Measurements from ENCODE around the gene CAPN10. TPM values are rescaled to one million over a fixed set of nuclear protein-coding genes. Genes with fewer than 3 reads are reported as not detected.

The CAPN10 gene
- total and polyA plus RNA-seq, 2 donors (not counting 3 experiments of a cell fraction or from before 2014, with no cell fraction given) = 25.2 to 39.9 TPM

DNA sequence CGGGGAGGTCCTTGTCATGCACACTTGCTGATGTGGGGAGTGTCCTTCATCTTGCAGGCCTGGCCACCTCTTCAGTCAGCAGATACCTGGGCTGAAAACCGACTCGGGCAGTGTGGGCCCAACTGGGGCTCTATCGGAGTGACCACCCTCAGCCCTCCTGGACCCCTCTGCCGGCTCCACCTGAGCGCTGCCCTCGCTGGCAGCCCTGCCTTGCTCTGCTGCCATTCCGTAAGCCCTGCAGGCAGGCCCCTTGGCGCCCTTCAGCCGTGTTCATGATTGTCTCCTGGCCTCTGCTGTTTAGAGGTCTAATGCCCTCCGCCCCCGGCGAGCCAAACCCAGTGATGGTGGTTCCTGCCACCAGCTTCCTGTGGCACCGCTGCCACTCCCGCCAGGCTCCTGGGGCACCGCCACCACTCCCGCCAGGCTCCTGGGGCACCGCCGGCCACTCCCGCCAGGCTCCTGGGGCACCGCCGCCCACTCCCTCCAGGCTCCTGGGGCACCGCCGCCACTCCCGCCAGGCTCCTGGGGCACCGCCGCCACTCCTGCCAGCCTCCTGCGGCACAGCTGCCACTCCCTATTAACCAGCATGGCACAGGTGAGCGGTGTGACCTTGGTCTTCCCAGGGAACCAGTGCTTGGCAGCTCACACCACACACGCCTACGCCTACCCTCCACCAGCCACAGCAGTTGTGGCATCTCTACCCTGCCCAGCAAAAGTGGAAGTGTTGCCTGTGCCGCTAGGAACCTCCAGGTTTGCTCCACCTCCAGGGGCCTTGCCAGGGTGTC, 15.9 kb downstream of the CAPN10 start:
- FAIRE-seq (no peak), DNase-seq (ENCODE audit: low read depth, low spot score) (no peak)
- Histone ChIP-seq H3K4me1 (ENCODE audit: control insufficient read depth, extremely low read depth, insufficient read depth, low read length) (peaks cover 2% of the 10 kb centered on the region), H2AFZ (ENCODE audit: low read depth, low read length) (no peak overlapping the region), H3K27me3 (ENCODE audit: control insufficient read depth in 2 of 2, insufficient read depth in 2 of 2, low read length in 2 of 2) (no peaks in the 10 kb centered on the region), H3K36me3 (ENCODE audit: control insufficient read depth in 2 of 2, extremely low read depth in 1 of 2, insufficient read depth in 2 of 2, low read length in 2 of 2) (peaks cover 0 to 8% of the 10 kb centered on the region in 2 experiments), H3K9me3 (replicated peaks; ENCODE audit: control insufficient read depth, insufficient read depth, low read length) (no peaks in the 10 kb centered on the region), H3K79me2 (ENCODE audit: control insufficient read depth, insufficient read depth, low read length) (no peaks in the 10 kb centered on the region), H3K9ac (replicated peaks; ENCODE audit: extremely low read depth, insufficient read depth, low read length) (no peak overlapping the region), H3K27ac (ENCODE audit: insufficient read depth, low read depth, low read length) (no peak overlapping the region), H4K20me1 (replicated peaks; ENCODE audit: control insufficient read depth, extremely low read depth, insufficient read depth, low read length) (no peaks in the 10 kb centered on the region), H3K9me1 (replicated peaks; ENCODE audit: control insufficient read depth, extremely low read depth, insufficient read depth, low read length) (no peaks in the 10 kb centered on the region), H3K4me2 (ENCODE audit: insufficient read depth, low read length) (no peak overlapping the region), H3K4me3 (replicated peaks in 1 of 3; ENCODE audit: insufficient read depth in 1 of 3, low read depth in 1 of 3, low read length in 3 of 3) (no peak overlapping the region)
- BruUV-seq (replicated peaks) = no TSS peak
- intact Hi-C loops (cut with micrococcal nuclease) = loop anchor here (5.0 kb wide), 1 partner anchor 310 kb away; no protein-coding TSS in a partner anchor
- dilution Hi-C loops (cut with MboI; ENCODE audit: extremely low pct_ligation_motif_present, low sequenced_read_pairs) = no loop called here
- ChIA-PET CTCF (interaction anchor here (1.3 kb wide), 1 partner anchor 89 kb away, joined by 4 read pairs; no protein-coding TSS in a partner anchor), POLR2A (interaction anchor here (0.7 kb wide), 1 partner anchor 36 kb away, joined by 7 read pairs; no protein-coding TSS in a partner anchor)
- TF ChIP-seq MYC (IDR thresholded peaks at IDR 0.05; ENCODE audit: low read depth, low read length) = no peak
- no peak for TF ChIP-seq POLR2AphosphoS5 (IDR thresholded peaks at IDR 0.05; ENCODE audit: insufficient read depth, low read depth, low read length)
- no peak for TF ChIP-seq GATA2 (IDR thresholded peaks at IDR 0.05; ENCODE audit: insufficient read depth, insufficient read length, low read depth, low read length)
- no peak for TF ChIP-seq EZH2 (IDR thresholded peaks at IDR 0.05; ENCODE audit: borderline replicate concordance, low read depth, low read length, severe bottlenecking)
- no peak for TF ChIP-seq POLR2A (IDR thresholded peaks at IDR 0.05; ENCODE audit: low read depth, low read length)
- no peak for TF ChIP-seq JUN (IDR thresholded peaks at IDR 0.05; ENCODE audit: borderline replicate concordance, insufficient read depth, insufficient read length, low read depth)
- TF ChIP-seq, protein P1, sequence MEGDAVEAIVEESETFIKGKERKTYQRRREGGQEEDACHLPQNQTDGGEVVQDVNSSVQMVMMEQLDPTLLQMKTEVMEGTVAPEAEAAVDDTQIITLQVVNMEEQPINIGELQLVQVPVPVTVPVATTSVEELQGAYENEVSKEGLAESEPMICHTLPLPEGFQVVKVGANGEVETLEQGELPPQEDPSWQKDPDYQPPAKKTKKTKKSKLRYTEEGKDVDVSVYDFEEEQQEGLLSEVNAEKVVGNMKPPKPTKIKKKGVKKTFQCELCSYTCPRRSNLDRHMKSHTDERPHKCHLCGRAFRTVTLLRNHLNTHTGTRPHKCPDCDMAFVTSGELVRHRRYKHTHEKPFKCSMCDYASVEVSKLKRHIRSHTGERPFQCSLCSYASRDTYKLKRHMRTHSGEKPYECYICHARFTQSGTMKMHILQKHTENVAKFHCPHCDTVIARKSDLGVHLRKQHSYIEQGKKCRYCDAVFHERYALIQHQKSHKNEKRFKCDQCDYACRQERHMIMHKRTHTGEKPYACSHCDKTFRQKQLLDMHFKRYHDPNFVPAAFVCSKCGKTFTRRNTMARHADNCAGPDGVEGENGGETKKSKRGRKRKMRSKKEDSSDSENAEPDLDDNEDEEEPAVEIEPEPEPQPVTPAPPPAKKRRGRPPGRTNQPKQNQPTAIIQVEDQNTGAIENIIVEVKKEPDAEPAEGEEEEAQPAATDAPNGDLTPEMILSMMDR (IDR thresholded peaks at IDR 0.05; ENCODE audit: extremely low read depth in 1 of 2, insufficient read depth in 1 of 2, low read depth in 1 of 2, low read length in 2 of 2) = no peak
- TF ChIP-seq FOS (IDR thresholded peaks at IDR 0.05; ENCODE audit: borderline replicate concordance, insufficient read depth, low read length) = no peak
- TF ChIP-seq, protein P2, sequence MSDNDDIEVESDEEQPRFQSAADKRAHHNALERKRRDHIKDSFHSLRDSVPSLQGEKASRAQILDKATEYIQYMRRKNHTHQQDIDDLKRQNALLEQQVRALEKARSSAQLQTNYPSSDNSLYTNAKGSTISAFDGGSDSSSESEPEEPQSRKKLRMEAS (IDR thresholded peaks at IDR 0.05; ENCODE audit: insufficient read depth, insufficient read length) = no peak

Measured in endothelial cell of umbilical vein (primary cell).